Stimulated activated CD8-positive, alpha-beta memory T cell treated with anti-CD3 and anti-CD28 coated beads, Interleukin-7, amount 100 ng/mL, for 24 hours (primary cell): ENCODE results near the gene SIRPG.
"Not testable (repeated sequence)": the region's sequence is repeated elsewhere in the genome, so short reads cannot be mapped to it uniquely, and the experiment has no call there.

Source experiments
- DNase-seq: peaks from one replicate; pipeline ENCODE4 v3.0.0-alpha.2; 2020; ENCODE audit warnings: low read depth

SIRPG gene

DNA sequence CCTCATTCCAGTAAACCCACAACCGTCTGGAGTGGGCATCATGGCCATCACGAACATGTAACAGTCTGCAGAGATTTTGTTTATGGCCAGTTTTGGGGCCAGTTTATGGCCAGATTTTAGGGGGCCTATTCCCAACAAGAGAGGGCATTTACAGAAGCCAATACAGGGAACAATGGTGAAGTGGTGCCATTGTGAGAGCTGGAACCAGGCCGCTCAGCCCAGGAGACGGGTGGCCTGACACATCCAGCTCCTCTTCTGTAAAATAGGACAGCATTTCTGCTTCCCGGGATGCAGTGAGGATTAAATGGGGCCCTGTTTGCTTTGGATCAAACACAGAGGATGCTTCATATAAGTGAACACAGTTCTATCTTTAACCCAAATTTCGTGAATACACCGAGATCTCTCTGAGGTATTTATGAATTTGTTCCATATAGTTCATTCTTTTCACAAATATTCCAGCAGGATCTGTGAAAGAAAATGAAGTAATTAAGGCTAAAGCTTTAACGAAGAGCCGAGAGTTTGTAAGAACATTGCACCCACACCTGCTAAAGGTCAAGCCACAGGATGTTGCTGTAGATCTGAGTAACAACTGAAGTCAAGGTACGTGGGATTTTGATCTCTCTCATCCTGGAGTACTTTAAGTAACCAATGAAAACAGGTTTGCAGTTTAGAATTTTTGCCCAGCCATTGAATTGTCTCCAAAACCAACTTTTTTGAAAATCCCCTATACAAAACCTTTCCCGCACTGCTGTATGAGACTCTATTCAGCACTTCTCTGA is 14.5 kb upstream of the SIRPG start:
- no peak for DNase-seq

DNA sequence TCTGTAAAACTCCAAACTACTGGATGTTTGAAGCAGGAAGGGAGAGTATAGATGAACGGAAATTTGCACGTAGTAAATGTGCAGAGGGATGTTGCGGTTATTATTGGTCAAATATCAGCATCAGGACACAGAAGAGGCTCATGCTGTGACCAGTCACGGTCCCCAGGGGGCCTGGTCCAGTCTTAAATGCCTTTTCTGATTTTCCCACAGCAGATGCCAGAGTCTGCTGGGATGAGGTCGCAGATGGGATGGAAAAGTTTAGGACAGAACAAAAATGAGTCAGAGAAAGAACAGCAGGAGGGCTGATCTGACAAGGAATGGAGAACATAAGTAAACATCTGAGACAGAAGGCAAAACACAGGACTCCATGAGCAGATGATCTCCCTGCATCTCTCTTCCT is 11.7 kb upstream of the SIRPG start:
- no peak for DNase-seq

DNA sequence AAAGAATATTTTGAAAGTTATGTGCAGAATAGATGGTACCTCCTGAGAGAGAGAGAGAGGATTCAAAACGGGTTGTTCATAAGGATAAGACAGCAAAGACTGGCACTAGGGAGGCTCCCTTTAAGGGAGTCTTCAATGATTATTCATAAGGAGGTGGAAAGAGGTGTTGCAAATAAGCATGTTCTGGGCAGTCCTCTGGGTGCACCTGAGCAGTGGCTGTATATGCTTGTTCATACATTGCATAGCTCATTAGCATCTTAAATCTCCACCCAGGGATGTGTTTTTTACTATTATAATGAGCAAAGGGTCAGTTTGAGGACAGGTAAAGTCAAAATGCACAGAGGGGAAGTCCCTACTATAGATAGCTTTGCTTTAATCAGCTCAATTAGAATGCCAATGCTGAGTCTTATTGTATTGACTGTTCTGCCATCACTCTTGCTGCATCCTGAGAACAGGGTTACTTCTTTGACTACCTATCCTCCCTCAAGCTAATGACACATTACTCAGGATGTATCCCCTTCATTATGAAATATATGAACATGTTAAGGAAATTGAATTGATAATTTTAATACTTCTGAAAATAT is 10.0 kb upstream of the SIRPG start:
- no peak for DNase-seq

DNA sequence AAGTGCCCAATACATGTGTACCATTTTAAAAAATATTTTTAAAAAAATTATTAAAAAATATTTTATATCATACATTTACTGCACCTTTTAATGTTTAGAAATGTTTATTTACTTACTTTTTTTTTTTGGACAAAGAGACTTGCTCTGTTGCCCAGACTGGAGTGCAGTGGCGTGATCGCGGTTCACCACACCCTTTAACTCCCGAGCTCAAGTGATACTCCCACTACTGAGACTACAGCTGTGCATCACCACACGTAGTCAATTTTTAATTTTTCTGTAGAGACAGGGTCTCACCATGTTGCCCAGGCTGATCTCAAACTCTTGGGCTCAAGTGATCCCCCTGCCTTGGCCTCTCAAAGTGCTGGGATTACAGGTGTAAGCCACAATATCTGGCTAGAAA is 9.2 kb upstream of the SIRPG start:
- no peak for DNase-seq

DNA sequence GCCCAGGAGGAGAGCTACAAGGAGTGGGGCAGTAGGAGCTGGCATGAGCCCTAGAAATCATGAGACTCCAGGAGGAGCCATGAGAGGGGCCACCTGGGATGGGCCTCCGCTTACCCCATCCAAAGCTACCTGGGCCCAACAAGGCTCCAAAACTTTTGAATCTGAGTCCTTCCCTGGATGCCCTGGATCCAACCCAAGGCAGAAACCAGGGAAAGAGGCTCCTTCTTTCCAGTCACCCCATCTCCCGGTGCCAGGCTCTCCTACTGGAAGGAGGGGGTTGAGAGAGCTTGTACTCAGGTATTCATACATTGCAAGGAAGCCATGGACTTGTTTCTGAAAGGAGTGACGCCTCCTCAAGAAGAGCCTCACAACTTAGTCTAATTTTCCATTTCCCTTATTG is 7.8 kb upstream of the SIRPG start:
- no peak for DNase-seq

DNA sequence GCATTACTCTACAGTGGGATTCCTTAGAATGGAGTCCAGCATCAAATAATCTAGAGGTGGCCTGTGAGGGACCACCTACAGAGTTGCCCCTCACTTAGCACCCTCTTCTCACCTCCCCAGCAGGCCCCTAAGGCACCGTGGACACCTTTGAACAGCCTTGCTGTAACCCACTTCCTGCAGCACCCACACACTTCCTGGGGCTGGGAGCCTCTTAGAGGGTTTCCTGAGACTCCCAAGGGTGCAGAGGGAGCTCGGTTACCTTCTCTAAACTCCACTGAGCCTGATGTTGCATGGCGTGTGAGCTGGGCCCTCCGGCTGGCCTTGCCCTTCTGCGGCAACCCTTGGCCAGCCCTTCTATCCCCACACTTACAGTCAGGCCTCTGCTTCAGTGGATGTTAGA is 7.3 kb upstream of the SIRPG start:
- DNase-seq, result no peak

DNA sequence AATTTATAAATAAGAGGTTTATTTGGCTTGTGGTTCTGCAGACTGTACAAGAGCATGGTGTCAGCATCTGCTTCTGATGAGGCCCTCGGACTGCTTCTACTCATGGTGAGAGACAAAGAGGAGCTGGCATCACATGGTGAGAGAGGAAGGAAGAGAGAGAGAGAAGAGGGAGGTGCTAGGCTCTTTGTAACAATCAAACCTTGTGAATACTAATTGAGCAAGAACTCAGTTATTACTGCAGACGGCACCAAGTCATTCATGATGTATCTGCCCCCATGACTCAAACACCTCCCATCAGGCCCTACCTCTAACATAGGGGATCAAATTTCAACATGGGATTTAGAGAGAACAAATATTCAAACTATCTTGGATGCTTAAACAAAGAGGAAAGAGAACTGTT is 6.3 kb upstream of the SIRPG start:
- DNase-seq, result no peak

DNA sequence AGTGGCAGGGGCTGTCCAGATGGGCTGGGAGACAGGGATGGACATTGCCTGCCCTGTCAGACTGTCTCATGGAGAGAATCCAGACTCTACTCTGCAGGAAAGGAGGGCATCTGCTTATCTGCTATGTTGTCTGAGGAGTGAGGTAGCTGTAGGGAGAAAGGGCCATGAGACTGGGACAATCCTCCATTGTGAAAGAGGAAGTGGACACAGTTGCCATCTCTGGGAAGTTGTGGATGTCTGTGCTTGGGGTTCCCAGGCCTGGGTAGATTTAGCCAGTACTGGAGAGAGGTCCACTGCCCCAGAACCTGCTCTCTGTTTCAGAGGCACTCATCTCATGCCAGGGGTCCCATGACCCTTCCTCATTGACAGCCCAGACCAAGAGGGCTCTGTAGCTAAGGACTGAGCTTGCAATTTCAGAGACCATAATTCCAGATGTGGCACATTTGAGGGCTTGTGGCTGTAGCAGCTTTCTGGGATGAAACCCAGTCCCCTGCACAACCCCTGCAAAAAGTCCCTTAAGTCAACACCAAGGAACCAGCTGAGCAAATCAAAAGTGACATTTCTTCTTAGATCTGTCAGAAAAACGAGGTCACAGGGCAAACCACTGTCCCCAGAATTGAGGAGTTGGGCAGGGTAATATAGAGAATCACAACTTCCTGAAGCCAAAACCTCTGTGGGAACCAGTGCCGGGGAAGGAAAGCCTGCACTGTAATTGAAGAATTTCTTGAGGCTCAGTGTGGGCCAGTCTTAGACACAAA is 4.1 kb upstream of the SIRPG start:
- no peak for DNase-seq

DNA sequence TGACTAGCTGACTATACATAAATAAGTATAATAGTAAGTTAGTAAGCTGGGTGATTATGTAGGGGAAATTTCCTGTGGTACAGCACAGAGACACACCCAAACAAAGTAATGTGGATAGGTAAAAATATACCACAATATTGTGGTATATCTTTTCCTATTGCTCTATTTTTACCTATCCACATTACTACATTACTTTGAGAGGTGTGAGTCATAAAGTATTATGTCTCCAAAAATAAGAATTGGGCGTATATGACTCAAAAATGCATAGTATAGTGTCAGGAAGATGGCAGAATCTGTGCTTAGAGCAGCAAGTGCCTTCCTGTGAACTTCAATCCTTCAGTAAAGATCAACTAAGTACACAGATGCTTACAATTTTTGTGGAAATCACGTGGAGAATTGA is 2.7 kb upstream of the SIRPG start:
- no peak for DNase-seq

DNA sequence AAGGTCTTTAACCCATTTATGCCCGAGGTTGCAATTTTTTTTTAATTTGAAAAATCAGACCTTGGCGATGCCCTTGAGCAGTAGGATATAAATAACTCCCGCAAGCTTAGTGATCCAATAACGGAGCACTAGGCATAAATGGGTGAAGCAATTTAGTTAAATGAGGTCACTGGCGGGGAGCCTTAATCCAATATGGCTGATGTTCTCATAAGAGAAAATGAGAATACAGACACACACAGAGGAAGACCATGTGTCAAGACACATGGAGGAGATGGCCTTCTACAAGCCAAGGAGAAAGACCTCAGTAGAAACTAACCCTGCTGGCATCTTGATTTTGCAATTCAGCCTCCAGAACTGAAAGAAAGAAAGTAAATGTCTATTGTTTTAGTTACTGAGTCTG is 735 bp downstream of the SIRPG start:
- no peak for DNase-seq

DNA sequence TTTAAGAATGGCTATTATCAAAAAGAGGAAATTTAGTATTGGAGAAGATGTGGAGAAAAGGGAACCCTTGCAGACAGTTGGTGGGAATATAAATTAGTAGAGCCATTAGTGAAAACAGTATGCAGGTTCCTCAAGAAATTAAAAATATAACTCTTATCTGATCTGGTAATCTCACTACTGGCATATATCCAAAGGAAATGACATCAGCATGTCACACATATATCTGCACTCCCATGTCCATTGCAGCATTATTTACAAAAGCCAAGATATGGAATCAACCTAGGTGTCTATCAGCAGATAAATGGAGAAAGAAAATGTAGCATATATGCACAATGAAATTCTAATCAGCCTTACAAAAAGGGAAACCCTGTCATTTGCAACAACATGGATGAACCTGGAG is 2.6 kb downstream of the SIRPG start:
- DNase-seq, result no peak

DNA sequence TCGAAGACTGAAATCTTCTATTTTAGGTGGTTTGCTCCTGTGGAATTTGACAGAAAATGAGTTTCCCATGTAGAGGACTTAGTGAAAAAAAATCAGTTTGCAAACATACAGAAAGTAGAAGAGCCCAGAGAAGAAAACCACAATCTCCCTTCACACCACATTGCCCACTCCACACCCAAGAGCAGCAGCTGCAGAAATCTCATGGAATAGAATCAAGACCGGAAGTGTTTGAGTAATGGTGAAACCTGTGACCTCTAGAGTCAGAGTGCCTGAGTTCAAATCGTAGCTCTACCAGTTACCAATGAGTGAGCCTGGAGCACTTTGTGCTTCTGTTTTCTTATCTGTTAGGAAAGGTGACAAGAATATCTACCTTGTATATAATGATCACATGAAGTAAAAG is 4.6 kb downstream of the SIRPG start:
- no peak for DNase-seq

DNA sequence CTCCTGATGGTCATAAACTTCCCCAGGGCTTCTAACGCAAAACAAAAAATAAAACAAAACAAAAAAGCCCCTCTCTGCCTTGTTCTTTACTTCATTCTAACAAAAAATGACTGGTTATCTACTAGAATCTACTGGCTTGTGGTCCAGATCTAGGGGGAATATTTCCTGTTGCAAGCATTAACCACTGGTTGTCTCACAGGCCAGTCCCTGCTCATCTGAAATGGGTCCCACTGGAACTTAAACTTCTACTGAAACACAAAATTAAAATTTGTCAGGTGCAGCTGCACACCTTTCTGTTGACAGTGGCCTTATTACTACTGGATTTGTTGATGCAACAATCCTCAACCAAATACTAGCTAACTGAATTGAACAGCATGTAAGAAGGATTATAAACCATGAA is 5.5 kb downstream of the SIRPG start:
- DNase-seq, result no peak

DNA sequence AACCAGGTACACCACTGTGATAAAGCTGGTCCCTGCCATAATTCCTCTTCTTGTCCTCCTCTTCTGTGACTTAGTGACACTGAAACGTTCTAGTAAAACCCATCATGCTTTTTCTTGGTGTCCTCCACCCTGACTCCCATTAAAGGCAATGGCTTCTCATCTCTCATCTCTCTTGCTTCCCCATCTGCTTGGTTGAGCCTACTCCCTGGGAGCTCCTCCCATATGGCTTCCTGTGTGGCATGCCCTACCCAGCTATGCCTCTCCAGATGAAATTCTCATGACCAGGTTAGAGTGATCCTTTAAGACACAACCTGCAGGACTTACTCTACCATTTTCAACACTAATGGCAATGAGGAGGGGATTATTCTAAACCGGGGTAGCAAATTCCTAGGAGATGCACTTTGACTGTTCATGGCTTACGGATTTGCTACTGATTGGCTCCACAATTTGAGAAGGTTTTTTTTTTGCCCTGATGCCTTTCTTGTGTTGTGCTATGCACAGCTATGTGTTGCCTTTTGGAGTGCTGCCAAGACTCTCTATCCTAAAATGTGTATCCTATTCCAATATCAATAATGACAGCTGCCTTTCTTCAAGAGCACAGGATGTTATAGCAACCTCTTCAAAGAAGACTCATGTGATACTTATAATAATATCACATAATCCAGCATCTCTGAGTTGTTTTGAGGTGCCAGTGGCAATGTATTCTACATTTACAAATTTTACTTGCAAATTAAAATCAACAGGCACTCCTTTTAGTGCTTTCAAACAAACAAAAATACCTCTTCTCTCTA is 6.1 kb downstream of the SIRPG start:
- no peak for DNase-seq

DNA sequence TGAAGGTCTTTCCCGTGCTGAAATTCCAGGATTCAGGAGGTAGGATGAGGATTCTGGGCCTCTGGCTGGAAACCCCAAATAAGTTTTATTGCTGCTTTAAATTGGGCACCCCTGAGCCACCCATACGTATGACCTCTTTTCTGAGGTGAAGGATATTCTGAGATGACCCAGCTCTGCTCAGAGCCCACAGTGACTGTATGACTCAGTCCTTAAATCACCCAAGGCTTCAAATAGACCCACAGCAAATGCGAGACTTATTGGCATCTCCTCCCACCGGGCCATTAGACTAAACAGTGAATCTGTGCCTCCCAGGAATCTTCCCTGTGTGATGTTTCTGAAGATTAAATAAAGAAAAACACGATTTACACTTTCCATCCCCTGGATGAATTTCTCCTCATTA is 9.5 kb downstream of the SIRPG start:
- DNase-seq, result no peak

DNA sequence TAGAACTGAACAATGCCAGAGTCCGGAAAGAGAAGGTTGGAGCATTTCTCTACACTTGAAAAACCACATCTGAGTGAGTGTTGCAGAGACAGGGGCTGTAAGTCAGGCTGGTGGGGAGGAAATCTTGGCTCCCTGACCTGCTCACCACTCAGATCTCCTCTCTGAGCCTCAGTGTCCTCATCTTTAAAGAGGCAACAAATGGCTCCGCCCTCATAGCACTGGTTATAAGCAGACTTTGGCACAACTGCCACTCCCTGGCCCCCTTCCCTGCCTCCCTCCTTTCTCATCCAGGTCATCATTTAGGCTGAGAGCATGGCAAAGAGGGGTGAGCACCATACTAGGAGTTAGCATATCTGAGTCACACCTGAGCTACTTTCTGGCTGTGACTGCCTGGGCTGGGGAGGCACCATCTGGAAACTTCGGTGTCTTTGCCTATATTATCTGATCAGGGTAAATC is 10.6 kb downstream of the SIRPG start:
- no peak for DNase-seq

DNA sequence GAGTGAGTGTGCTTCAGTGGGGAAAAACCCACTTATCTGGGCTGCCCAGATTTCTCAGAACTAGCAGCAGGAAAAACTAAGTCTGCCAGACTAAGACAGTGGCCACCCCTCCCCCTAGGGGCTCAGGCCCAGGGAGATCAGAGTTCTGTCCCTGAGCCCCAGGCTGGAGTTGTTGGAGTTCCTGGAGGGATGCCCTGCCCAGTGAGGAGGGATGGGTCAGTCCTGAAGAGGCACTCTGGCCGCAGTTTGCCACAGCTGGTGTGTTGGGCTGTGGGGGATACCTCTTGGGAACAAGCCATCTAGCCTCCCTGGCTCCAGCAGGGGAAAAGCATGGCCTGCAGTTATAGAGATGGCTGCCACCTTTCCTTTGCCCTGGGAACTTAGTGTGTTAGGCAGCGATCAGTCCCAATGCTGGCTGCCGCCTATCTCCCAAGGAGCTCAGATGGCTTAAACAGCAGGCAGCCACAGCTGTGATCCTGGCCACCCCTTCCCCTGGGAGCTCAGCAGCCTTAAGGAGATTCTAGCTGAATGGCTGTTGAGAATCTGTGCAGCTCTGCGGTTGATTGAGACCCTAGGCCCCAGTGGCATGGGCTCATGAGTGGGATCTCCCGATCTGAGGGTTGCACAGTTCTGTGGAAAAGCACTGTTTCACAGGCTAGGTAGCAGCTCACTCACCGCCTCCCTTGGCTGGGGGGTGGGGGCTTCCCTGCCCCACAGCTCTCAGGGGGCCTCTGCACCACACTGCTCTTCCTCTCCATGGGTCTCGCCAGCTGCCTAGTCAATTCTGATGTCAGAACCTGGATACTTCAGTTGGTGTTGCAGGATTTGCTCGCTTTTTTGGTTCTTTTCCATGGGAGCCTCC is 13.2 kb downstream of the SIRPG start:
- no peak for DNase-seq

DNA sequence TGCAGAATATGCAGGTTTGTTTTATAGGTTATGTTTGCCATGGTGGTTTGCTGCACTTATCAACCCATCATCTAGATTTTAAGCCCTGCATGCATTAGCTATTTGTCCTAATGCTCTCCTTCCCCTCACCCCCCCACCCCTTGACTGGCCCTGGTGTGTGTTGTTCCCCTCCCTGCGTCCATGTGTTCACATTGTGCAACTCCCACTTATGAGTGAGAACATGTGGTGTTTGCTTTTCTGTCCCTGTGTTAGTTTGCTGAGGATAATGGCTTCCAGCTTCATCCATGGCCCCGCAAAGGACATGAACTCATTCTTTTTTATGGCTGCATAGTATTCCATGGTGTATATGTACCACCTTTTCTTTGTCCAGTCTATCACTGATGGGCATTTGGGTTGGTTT is 18.9 kb downstream of the SIRPG start:
- DNase-seq, result not testable (repeated sequence)

DNA sequence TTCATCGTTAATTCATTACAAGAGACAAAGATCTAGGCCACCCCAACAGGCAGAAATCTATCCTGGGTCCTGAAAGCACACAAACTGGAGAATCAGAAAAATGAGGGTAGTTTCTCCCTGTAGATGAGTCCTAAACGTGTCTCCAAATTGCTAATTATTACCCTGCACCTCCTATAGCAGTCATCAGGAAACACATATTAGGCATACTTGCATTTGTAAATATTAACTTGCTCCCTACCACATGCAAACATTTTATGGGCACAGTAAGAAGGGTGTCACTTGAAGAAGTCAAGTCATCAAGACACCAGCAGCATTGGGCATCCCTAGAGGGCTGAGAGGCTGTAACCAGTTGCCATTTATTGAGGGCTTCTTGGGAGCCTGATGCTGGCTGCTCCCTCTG is 19.8 kb downstream of the SIRPG start:
- DNase-seq, result no peak

DNA sequence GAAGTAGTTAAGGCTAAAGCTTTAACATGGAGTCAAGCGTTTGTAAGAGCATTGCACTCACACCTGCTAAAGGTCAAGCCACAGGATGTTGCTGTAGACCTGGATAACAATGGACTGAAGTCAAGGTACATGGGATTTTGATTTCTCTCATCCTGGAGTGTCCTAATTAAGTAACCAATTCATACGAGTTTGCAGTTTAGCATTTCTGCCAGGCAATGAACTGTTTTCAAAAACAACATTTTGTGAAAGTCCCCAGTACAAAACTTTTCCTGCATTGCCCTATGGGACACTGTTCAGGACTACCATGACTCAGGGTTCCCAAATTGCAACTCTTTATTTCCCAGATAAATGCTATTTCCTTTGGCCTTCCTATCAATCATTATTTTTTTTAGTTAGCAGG is 20.4 kb downstream of the SIRPG start:
- no peak for DNase-seq

DNA sequence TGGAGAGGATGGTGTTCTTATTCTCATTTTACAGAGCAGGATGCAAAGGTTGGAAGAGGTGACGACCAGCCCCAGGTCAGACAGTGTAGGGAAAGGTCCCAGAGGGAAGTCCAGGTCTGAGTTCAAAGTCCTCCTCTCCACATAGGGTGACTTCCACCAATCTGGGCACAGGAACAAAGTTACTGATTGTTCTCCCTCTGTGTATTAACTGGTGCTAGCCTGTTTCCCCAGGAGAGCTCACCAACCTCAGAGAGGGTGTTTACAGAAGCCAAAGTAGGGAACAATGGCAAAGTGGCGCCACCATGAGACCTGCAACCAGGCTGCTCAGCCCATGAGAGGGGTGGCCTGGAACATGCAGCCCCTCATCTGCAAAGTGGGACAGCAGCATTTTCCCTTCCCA is 21.0 kb downstream of the SIRPG start:
- no peak for DNase-seq
